ENCODE measurements around the gene PPP1R7. TPM values are rescaled to one million over a fixed set of nuclear protein-coding genes. Genes with fewer than 3 reads are reported as not detected.

The PPP1R7 gene
- polyA plus RNA-seq, 3 donors: 54.9 to 102 (median 84.4) TPM

GRCh38 chr2:241147336-241147735 is 2.9 kb upstream of the PPP1R7 start:
- peaks cover 12 to 27% of the 10 kb centered on the region in 2 donors for H3K4me1 ChIP-seq (ENCODE audit: control insufficient read depth in 1 of 2, insufficient read depth in 2 of 2, low read length in 2 of 2)
- Mint-ChIP-seq H3K4me1 (peaks cover 24% of the 10 kb centered on the region), H3K36me3 (peaks cover 6 to 7% of the 10 kb centered on the region in 2 donors), H3K9me3 (no peaks in the 10 kb centered on the region), H3K4me3 (no peak overlapping the region), H3K27ac (no peak overlapping the region), H3K27me3 (ENCODE audit: low read depth in 3 of 3) (peaks cover 0 to 8% (median 2%) of the 10 kb centered on the region in 3 donors)
- H3K4me2 ChIP-seq (replicated peaks; ENCODE audit: extremely low read depth, low read length, poor library complexity, severe bottlenecking): no peak overlapping the region
- TF ChIP-seq CTCF (IDR thresholded peaks at IDR 0.05): no peak
- no peaks in the 10 kb centered on the region for H3K36me3 ChIP-seq (replicated peaks in 1 of 2; ENCODE audit: control insufficient read depth in 1 of 2, insufficient read depth in 2 of 2, low read length in 2 of 2)
- no peak for DNase-seq
- no peak overlapping the region for H3K9ac ChIP-seq (ENCODE audit: insufficient read depth, low read length, poor library complexity, severe bottlenecking)
- H3K4me3 ChIP-seq (replicated peaks in 1 of 3; ENCODE audit: low read depth in 2 of 3, low read length in 3 of 3): no peak overlapping the region
- intact Hi-C loops (cut with micrococcal nuclease): loop anchor here in 1 of 2 donors (5.0 kb wide), 1 partner anchor 210 kb away; the partner anchor contains the start of gene FARP2
- H2AFZ ChIP-seq (ENCODE audit: insufficient read depth, low read depth, low read length, poor library complexity, severe bottlenecking): no peak overlapping the region
- no CpG with 5 or more reads among the region's 3 CpGs for WGBS (ENCODE audit: insufficient coverage)
- H3K27ac ChIP-seq (ENCODE audit: low read depth in 1 of 2, low read length in 2 of 2): no peak overlapping the region
- H3K27me3 ChIP-seq (ENCODE audit: control insufficient read depth in 2 of 2, insufficient read depth in 2 of 2, low read length in 2 of 2): no peaks in the 10 kb centered on the region
- peaks cover 24% of the 10 kb centered on the region for H3K79me2 ChIP-seq (ENCODE audit: insufficient read depth, low read length)
- H3K9me3 ChIP-seq (replicated peaks in 1 of 2; ENCODE audit: control insufficient read depth in 1 of 2, insufficient read depth in 1 of 2, low read length in 2 of 2): no peaks in the 10 kb centered on the region
- H4K20me1 ChIP-seq (ENCODE audit: insufficient read depth, low read length): peaks cover 13% of the 10 kb centered on the region

GRCh38 chr2:241148239-241148638 is 2.0 kb upstream of the PPP1R7 start:
- intact Hi-C loops (cut with micrococcal nuclease): loop anchor here in 1 of 2 donors (5.0 kb wide), 1 partner anchor 209 kb away; the partner anchor contains the start of gene FARP2
- Histone ChIP-seq H3K36me3 (replicated peaks in 1 of 2; ENCODE audit: control insufficient read depth in 1 of 2, insufficient read depth in 2 of 2, low read length in 2 of 2) (peaks cover 0 to 6% of the 10 kb centered on the region in 2 donors), H3K9me3 (replicated peaks in 1 of 2; ENCODE audit: control insufficient read depth in 1 of 2, insufficient read depth in 1 of 2, low read length in 2 of 2) (no peaks in the 10 kb centered on the region), H2AFZ (ENCODE audit: insufficient read depth, low read depth, low read length, poor library complexity, severe bottlenecking) (peak overlapping the region; percentile 99), H3K9ac (ENCODE audit: insufficient read depth, low read length, poor library complexity, severe bottlenecking) (no peak overlapping the region), H4K20me1 (ENCODE audit: insufficient read depth, low read length) (peaks cover 17% of the 10 kb centered on the region), H3K4me1 (ENCODE audit: control insufficient read depth in 1 of 2, insufficient read depth in 2 of 2, low read length in 2 of 2) (peaks cover 12 to 27% of the 10 kb centered on the region in 2 donors), H3K4me3 (replicated peaks in 1 of 3; ENCODE audit: low read depth in 2 of 3, low read length in 3 of 3) (peak overlapping the region in 1 of 3 experiments; percentile 87), H3K27me3 (ENCODE audit: control insufficient read depth in 2 of 2, insufficient read depth in 2 of 2, low read length in 2 of 2) (no peaks in the 10 kb centered on the region), H3K4me2 (replicated peaks; ENCODE audit: extremely low read depth, low read length, poor library complexity, severe bottlenecking) (peak overlapping the region; percentile 100), H3K27ac (ENCODE audit: low read depth in 1 of 2, low read length in 2 of 2) (no peak overlapping the region), H3K79me2 (ENCODE audit: insufficient read depth, low read length) (peaks cover 32% of the 10 kb centered on the region)
- DNase-seq: no peak
- peaks cover 0 to 8% (median 2%) of the 10 kb centered on the region in 3 donors for H3K27me3 Mint-ChIP-seq (ENCODE audit: low read depth in 3 of 3)
- H3K4me3 Mint-ChIP-seq: peak overlapping the region; percentile 97 to 98
- H3K27ac Mint-ChIP-seq: peak overlapping the region in 1 of 7 donors; percentile 46
- peaks cover 24% of the 10 kb centered on the region for H3K4me1 Mint-ChIP-seq
- H3K9me3 Mint-ChIP-seq: no peaks in the 10 kb centered on the region
- no peak for TF ChIP-seq CTCF (IDR thresholded peaks at IDR 0.05)
- peaks cover 4 to 7% of the 10 kb centered on the region in 2 donors for H3K36me3 Mint-ChIP-seq
- 85% methylated on average over 3 of the region's 4 CpGs for WGBS (ENCODE audit: insufficient coverage)
